ENCODE measurements around the gene TLE4.
A peak's percentile ranks its signal among the peaks of the same experiment; 100 is the strongest.

TLE4 gene

DNA sequence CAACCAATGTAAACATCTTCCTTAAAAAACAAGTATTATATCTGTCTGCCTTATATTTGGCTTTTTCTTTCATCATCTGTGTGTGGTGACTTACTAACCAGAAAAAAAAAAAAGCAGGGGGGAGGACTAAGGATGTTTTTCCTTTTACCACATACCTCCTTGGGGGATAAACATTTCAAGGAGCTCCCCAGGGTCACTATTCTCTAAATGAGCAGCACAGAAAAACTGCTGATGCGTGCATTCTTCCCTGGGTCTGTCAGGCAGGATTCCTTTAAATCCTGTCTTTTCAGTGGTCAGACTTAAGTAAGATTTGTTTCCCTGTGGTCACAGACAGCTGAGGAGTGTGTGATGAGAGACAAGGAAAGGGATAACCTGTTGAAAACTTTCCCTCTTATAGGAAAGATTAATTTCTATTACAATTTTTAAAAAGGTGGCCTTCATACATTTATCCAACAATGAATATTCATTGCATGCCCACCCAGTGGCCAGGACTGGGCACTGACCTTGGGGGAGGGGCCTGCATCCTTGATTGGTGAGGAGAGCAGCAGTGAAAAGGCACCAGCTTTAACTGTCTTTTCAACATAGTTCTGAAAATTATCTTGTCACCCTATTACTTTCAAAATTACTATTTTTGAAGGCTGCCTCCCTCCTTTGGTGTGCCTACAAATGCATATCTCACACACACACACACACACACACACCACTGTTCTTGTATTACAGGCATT is 123.1 kb downstream of the TLE4 start:
- DNase-seq = no peak

DNA sequence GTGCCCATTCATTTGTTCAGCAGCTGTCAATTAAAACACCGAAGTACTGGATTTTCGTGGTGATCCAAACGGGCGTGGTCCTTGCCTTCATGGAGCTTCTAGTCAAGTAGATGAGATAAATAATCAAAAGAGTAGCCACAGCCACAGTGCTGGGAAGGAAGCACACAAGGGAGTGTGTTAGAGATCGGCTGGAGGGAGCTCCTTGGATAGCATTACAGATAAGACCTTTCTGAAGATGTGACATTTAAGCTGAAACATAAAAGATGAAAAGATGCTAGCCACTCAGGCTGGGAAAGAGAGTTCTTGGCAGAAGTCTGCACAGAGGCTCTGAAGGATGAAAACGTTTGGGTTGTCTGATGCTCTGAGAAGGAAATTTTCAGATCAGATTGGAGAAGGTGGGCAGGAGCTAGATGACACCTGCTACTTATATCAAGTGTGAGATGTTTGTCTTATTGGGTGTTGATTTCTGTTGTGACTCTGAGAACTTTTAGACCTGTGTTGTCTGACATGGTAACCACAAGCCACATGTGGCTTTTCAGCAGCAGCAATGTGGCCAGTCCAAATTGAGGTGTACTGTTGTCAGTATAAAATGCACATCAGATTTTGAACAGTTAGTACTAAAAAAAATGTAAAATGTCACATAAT is 123.9 kb downstream of the TLE4 start:
- DNase-seq = no peak

DNA sequence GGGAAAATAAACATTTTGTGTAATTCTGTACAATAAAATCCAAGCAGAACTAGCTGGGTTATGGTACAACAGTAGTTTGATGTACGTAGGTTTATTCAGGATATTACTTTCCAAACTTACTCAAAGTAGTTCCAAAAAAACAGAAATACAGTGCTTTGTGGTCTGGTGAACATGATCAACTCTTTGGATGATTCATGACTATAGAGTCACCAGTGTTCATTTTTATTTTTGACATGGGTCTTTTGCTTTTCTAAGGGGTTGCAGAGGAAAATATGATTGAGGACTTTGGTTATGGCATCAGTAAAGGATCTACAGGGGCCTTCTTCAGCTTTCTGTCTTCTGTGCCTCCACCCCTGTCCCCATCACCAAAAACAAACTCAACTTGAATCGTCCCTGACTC is 127.2 kb downstream of the TLE4 start:
- no peak for DNase-seq

DNA sequence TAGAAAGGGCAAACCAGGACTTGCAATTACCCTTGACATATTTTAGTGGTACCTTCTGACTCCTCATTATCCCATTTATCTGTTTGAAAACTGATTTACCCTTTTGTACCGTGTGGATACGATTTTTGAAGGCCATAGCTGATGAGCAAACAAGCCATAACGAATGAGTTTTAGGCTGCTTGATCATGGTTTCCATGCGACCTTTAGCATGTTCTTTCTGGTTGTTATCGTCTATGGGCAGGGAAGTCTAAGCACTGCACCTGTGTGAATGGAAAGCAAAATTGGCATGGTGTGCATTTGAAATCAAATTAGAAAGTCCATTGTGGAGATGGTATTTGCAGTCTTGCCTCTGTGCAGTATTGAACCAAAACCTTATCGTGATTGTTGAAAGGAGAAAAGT is 127.7 kb downstream of the TLE4 start:
- DNase-seq = no peak

DNA sequence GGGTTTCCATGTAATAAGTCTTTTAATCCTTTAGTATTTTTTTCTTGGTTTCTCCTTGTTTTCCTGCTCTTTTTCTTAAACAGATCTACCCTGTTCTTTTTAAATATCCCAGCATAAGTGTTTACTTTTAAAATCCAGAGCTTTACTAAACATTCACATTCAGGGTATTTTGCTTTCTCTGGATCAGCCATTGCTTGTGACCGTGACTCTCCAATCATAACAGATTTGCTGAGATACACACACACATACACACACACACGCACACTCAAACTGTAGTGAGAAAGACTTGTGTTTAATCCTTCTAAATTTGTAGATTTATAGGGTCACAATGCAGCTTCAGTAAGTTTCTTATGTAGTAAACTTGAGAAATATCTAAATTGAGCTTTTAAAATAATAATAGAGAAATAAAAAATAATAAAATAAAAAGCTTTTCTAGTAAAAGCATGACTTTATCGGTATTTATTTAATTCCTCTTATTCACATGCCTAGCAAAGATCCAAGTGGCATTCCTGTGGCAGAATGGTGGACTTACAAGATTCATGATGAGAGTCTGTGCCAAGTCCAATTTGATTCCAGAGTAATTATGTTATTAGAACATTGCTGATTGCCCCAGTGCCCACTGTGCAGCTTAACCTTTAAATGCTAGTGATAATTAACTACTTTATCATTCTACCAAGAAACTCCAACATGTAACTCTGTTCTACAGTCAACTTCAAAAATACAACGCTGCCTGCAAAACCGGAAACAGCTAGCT is 129.0 kb downstream of the TLE4 start:
- no peak for DNase-seq

DNA sequence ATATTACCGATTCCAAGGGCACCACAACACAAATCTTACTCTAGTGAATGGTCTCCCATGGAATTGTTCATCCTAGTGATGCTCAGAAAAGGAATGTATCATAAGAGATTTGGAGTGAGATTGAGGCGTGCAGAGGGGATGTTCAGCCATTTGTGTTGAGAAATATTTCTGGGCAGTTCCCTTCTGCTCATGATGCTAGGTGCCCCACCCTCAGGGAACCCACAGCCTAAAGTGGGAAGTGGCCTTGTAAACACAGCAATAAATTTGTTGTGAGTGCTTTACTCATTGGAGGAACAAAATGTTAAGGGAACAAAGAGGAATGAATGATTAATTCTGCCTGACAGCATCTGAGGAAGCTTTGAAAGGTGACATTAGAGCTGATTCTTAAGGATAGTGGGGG is 129.9 kb downstream of the TLE4 start:
- DNase-seq = peak; percentile 32

DNA sequence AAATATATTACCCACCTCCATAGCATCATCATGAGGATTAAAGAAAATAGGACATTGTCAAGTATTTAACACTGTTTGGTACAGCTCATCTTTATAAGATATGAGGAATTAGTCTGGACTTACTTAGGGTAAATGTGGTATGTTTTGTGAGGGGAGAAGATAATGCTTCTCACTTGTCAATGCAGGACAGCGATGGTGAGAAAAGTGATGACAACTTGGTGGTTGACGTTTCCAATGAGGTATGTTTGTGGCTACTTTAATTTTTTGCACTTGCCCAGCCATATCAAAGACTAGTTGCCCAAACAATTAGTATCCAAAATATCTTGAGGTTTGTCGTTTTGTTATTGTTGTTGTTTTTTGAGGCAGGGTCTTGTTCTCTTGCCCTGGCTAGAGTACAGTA is 133.9 kb downstream of the TLE4 start:
- DNase-seq = no peak

DNA sequence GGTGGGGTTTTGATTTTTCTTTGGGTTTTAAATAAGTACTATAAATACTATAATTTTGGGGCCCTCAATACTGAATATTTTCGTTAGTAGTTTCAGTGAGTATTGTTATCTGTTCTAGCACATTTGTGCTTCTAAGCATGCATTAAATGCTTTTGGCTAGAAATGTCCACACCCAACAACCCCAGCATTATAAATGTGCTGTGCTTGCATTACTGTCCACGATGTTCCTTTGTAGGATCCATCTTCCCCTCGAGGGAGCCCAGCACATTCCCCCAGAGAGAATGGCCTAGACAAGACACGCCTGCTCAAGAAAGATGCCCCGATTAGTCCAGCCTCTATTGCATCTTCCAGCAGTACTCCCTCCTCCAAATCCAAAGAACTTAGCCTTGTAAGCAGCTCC is 134.7 kb downstream of the TLE4 start:
- DNase-seq = no peak

DNA sequence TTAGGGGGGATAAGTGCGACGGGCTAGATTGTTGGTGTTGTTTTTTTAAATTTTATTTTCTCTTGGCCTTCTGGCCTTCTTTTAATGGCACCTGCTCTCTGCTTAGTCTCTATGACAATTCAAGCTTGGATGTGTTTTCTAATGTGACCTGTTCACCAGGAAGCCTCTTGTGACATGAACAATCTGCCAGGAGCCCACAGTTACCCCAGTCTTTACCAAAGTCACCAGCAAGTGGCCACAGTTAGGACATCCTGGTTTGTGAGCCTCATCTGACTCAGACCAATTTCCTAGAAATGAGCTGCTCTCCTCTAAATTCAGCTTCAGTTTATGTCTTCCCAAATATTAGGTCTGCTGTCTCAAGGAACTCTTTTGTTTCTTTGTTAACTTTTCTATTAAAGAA is 135.8 kb downstream of the TLE4 start:
- no peak for DNase-seq

DNA sequence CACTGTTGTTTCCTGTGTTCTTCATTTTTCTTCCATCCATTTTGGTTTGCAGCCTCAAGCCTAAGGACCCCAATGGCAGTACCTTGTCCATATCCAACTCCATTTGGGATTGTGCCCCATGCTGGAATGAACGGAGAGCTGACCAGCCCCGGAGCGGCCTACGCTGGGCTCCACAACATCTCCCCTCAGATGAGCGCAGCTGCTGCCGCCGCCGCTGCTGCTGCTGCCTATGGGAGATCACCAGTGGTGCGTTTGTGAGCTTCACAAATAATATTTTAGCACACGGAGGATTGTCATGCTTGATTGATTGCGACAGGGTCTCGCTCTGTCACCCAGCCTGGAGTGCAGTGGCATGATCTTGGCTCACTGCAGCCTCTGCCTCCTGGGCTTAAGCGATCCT is 136.8 kb downstream of the TLE4 start:
- DNase-seq = no peak

DNA sequence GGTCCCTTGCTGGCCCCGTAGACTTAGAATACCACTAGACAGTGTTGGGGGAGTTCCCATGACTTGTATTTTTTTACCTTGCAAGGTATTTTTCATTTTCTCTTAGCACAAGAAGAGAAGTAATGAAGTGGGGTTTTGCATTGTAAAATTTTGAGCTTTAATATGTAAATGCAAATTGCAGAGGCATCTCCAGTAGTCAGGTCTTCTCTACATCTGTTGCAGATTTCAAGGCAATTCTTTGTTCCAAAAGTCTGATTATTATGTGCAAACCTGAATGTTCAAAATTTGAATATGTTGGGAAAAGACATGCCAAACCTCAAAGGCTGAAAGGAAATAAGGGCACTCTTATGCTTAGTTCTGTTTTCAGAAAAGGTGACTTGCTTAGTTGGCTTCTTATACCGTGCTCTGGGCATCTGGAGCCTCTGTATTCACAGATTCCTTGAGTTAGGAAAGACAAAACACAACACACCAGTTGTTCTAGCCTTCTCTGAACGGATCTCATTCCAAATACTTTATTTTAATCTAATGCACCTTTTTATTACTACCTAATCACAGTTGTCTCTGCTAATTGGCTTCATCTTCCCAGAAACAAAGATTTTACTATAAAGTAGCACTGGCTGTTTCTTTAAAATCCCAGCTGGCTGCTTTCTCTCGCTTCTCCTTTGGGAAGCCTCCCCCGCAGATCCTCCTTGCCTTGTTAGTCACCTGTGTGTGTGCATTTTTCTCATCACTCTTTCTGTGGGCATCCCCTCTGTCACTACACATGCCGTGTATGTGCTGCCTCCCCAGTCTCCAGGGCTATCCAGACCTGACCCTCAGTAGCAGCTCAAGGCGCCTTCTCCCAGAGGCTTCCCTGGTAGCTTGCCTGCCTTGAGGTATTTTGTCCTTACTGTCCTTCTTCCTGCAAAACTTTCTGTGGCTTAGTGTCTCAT is 138.2 kb downstream of the TLE4 start:
- no peak for DNase-seq

DNA sequence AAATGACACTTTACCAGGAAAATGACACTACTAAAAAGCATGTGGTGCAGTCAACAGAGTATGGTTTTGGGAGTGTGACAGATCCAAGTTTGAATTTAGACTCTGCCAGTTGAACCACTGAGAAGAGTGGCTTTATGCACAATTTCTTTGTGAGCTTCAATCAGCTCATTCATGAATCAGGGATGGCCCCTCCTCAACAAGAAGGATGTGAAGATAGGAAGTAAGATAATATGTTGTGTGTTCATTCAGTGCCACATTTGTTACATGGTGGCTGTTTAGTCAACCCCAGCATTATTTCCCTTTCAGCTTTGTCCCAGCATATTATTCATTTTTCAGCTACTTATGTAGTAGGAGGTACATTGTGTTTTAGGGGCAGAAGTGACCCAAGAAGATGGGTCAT is 140.1 kb downstream of the TLE4 start:
- no peak for DNase-seq

DNA sequence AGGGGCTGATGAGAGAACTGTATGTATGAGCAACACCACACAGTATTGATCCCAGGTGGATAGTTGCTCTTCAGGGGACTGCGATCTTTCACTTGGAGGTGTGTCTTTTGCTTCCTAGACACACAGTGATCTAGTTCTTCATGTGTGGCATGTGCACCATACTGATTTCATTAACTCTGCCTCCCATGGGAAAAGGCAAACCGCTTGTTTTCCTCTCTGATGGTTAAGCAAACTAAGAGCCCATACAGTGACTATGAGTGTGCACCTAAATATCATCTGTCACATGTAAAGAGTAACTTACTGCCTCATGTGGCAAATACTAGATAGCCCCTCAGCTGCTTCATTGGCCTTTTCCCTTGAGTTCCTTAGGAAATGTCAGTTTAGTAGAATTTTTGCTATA is 147.3 kb downstream of the TLE4 start:
- no peak for DNase-seq

DNA sequence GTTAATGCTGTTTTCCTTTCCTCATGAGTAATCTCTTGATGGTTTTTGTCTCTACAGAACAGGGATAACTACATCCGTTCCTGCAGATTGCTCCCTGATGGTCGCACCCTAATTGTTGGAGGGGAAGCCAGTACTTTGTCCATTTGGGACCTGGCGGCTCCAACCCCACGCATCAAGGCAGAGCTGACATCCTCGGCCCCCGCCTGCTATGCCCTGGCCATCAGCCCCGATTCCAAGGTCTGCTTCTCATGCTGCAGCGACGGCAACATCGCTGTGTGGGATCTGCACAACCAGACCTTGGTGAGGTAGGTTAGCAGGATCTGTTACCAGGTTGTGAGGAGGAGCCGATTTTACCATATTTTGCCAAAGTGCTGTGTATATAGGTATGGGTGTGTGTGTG is 148.2 kb downstream of the TLE4 start:
- DNase-seq = no peak

DNA sequence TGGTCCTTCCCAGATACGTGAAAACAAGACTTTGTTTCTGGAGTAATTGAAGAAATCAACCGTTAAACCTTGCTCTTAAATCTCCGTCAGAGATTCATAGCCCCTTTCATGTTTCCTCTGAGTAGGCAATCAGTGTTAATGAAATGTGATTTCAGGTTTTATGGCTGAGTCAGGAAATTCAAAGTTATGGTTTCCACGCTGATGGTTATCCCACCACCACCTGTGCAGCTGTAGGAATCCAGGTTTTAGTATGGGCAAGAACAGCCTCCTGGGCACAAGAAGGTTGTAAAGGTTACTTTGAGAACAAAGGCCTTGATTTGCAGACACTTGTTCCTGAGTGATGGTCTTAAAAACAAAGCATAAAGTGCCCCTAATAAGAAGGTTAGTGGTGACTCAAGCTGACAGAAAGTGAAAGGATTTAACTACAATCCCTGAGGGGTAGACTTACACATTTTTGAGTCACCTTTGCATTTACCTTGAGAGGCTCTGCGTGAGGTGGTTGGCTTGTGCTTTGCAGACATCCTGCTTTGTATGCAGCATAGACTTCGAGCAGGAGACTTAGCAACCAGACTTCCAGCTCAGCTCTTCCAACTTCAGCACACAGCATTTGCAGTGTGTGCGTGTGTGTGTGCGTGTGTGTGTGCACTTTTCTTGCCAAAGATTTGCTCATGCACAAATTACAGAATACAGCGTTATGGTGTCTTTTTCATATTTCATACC is 159.6 kb downstream of the TLE4 start:
- no peak for DNase-seq

DNA sequence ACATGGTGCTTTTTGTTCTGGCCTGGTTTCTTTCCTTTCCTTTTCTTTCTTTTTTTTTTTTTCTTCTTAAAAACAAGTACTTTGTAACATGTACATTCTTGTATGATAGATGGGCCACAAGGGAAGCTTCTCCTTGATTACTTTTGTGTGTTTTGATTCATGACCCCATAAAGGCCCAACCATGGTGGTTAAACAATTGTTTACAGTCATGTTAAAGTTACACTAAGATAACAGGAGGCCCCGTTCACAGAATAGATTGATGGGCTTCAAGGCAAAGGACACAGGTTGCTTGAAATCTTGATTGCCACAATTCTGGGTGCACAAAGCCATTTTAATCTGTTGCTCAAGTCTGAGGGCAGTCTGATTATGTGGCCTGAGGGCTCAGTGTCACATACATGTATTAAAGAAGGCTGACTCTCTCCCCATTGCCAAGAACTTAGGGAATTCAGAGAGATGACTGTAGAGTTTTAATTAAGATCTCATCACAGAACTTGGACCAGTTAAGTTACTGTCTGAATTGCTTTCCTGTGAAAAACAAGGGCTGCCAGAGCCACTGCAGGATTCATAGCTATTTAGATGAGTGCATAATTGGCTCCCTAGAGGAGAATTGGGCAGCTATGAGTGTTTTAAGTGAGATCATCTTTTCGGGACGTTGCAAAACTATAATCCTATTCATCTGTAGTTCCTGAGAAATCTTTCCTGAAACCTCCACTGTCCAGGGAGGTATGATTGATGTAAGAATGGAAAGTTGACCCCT is 163.4 kb downstream of the TLE4 start:
- DNase-seq = no peak

DNA sequence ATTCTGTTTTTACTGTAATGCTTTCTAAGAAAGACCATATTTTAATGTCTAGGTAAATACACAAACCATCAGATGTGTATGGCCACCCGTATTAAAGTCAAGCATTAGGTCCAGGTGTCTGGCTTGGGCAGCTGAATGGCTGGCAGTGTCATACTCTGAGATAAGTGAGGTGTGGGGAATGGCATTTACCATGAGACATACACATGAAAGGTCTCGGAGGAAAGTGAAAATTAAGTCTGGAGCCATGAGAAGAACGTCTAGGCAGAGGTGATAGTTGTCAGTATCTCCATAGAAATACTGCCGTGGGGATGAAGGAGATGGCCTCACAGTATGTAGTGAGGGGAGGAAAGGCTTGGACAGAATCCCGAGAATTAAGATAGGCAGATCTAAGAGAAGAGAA is 164.3 kb downstream of the TLE4 start:
- DNase-seq = no peak

DNA sequence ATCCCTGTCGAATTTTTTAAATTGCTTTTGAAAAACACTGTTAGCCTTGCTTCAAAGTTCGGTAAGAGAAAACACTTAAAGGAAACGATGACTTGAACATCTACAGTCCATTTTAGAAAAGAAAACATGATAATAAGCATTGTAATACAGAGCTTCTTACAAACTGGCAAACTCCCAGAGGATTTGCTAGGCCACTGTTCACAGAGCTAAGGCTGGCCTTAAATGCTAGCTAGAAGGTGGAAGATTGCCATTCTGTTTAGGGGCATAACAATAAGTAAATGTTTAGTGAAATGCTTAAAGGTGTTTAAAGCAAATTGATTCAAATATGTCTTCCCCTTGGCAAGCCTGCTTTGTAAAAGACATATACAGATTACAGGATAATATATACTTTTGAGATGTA is 169.6 kb downstream of the TLE4 start:
- DNase-seq = no peak

DNA sequence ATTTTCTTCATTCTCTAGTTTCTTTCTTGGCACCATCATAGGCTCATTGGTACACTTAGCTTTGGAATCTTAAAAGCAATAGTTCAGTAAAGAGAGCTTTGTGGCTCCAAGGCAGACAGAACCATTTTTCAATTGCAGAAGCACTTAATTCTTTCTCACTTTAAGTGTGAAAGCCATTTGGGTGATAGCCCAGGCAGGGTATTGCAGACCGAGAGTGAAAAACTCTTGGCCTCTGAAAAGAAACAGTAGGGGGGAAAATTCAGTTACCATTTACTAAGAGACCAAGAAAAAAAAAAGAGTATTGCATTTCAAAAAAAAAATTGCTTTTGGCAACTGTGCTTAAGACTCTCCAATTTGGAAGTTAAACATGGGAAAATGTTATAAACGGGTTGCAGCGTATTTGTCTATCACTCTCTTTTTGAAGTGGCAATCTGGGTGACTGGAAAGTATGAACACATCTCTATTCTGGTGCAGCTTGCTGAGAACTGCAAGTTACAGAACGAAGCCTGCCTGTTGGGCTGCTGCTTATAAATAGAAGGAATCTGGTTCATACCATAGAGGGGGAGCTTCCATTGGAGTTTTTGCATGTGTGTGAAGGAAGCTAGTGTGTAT is 170.5 kb downstream of the TLE4 start:
- no peak for DNase-seq

DNA sequence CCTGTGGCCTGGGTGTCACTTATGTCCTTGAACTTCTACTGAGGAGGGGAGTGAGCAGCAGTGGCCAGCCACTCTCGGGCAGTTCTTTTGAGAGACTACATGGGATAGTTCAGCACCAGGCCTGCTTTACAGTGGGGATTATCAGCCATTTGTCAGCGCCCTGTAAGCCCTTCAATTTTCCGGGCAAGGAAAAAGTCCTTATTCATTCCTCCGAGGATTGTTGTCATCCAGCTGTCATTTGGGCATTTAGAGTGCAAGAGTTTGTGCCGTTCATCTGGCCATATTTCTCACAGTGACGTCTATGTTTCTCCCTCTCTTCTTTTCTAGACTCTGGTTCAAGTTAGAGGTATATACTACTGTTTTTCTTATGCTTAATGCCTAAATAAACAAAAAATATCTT is 172.8 kb downstream of the TLE4 start:
- DNase-seq = no peak

DNA sequence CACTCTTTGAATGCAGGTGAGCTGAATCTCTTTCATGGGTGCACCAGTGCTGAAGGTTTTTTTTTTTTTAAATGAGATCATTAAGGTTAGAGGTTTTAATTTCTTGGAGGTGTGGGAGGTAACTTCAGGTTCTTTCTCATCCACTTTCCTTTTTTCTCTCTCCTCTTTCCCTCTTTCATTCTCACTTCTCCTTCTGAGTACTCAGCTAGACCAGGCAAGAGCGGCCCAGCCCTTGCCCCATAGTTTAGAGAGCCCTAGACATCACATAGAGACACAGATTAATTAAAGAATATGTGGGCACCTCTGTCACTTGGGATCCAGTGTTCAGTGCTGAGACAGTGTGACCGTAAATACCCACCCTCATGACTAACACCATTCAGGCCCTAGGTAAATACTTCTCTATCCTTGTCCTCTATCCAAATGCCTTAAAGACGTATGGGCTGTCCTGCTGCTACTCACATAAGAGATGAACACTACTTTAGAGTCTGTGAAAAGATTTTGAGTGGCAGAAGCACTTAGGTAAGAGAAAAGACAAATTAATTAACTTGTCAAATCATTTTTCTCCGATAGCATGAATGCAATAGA is 174.1 kb downstream of the TLE4 start:
- DNase-seq = no peak
